RKO (cell line): ENCODE results near the gene PGLYRP3.

Experiments
- DNase-seq: peaks from one replicate; pipeline ENCODE4 v3.0.0-alpha.2; 2016; ENCODE audit warnings: low spot score

PGLYRP3 gene, protein sequence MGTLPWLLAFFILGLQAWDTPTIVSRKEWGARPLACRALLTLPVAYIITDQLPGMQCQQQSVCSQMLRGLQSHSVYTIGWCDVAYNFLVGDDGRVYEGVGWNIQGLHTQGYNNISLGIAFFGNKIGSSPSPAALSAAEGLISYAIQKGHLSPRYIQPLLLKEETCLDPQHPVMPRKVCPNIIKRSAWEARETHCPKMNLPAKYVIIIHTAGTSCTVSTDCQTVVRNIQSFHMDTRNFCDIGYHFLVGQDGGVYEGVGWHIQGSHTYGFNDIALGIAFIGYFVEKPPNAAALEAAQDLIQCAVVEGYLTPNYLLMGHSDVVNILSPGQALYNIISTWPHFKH

DNA sequence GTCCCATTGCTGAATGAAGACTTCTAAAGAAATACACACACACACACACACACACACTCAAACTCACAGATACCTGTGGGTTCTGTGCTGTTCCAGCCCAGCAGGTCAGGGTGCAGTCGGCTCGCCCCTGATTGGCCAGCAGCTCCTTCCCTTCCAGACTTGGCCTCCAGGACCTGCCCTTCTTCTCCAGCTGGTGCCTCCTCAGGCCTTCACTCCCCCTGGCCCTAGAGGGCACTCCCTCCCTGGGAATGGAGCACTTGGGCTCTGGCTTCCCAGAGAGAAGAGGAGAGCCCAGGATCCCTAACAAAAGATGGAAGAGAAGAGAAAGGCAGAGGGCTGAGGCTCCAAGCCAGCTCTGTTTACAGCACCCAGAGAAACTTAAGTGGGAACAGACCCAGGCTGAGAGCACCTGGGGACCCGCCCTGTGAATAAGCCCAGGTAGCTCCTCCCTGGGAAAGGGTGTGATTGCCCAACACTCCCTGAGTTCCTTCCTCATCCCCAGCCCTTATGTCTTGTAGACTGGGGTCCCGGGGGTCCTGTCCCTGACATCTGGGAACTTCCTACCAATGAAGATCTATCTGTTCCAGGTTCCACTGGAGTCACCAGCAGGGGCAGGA, at the start of gene PGLYRP3:
PGLYRP3 (minus strand) TSS at position 383 of the 617 bp plus-strand sequence. CDS start 2,287 bp downstream, outside the sequence.
- DNase-seq = no peak

DNA sequence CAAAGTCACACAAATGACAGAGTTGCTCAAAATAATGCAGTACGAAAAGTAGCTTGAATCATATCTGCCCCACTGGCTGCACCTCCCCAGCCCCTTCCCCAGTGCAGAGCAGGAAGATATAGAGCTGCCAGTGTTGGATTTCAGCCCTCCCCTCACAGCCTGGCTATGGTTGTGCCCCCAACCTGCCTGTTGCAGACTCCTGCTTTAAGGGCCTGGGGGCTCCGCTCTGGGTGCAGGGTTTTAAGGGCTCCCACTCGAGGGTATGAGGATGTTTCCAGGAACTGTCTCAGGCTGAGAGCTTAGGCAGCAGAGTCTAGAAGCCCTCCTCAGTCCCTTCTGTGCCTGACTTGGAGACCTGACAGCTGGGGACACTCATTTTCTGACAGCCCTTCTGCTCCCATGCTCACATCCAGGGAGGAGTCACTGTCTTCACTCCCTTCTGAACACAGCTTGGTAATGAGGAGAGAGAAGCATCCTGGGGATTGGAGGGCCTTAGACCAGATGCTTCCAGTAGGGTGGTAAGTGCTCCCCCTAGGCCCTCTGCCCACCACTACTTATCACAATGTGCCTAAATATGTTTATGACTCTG, 49.5 kb upstream of the PGLYRP3 start:
- no peak for DNase-seq

DNA sequence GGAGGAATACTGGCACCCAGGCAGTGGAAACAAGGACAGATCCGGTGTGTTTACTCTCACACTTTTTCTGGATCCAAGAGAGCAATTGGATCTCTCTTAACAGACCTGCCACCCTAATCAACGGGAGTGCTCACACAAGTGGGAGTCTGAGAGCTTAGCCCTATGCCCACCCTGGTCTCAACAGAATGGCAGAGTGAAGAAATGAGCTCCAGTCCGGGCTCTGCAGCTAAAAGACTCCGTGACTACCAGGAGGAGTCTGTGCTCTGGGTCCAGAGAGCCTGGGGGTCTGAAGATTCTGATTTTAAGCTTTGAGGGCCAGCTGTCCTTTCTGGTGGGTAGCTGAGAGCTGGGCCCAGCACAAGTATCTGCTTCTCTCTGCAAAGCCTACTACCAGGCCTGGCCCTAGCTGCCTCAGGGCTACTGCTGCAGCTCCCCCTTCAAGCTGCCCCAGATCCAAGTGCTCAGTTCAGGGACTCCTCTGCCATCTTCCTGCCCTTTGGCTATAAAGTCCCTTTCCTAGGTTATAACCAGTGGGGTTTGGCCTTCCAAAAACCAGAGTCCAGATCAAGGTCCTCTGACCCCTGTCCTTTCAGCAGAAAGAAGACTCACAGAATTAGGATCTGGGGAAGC, 48.8 kb upstream of the PGLYRP3 start:
- DNase-seq = no peak

DNA sequence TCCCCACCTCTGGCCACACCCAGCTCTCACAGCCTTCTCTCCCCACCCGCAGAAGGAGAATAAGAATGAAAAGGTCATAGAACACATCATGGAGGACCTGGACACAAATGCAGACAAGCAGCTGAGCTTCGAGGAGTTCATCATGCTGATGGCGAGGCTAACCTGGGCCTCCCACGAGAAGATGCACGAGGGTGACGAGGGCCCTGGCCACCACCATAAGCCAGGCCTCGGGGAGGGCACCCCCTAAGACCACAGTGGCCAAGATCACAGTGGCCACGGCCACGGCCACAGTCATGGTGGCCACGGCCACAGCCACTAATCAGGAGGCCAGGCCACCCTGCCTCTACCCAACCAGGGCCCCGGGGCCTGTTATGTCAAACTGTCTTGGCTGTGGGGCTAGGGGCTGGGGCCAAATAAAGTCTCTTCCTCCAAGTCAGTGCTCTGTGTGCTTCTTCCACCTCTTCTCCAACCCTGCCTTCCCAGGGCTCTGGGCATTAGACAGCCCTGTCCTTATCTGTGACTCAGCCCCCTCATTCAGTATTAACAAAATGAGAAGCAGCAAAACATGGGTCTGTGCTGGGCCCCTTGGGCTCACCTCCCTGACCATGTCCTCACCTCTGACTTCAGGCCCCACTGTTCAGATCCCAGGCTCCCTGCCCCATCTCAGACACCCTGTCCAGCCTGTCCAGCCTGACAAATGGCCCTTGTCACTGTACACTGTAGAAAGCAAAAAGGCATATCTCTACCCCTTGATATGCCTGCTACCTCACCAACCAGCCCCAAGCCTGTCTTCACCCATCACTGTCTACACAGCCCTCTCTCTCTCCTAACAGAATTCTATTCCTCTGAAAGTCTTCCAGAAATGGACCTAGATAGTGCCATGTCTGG, 48.1 kb upstream of the PGLYRP3 start:
- DNase-seq = no peak

DNA sequence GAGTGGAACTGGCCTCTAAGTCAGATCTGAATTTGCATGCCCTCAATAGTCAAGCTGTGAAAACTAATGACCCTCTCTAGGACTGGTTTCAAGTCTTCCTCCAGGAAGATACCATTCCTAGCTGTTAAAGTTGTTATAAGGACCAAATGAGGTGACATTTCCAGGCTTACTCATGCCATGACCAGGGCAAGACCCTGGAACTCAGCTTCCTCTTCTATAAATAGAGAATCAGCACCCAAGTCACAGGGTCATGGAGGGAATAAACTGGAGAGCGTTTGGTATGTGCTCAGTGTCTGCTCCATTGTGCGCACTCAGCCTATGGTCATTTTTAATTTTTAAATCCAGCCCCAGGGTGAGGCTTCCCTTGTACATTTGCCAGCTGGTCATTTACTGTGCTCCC, 47.4 kb upstream of the PGLYRP3 start:
- no peak for DNase-seq

DNA sequence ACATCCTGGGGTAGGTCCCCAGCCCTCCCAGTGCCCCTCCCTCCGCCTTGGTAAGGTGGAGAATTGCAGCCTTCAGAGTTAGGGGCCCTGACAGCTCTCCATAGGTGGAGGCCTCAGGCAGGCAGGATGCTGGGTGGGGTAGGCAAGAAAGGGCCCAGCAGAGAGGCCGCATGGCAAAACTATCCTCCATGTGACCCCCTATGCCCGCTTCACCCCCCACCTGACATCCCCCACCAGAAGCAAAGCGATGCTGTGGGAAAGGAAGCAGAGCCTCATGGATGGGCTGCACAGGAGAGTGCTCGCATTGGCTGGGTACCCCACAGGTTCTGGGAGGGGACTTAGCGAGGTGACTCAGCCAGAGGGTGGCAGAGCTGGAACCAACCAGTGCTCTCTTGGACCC, 46.5 kb upstream of the PGLYRP3 start:
- no peak for DNase-seq

DNA sequence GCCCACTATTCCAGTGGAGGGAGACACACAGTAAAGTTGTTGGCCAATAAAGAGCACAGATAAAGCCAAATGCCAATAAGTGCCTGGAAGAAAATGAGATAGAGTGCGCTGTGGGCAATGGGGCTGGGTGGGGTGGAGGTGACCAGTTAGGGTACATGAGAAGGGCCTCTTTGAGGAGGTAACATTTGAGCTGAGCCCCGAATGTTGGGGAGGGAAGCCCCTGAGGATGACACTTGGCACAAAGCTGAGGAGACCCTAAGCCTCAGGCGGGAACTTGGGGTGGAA, 45.9 kb upstream of the PGLYRP3 start:
- DNase-seq = no peak

DNA sequence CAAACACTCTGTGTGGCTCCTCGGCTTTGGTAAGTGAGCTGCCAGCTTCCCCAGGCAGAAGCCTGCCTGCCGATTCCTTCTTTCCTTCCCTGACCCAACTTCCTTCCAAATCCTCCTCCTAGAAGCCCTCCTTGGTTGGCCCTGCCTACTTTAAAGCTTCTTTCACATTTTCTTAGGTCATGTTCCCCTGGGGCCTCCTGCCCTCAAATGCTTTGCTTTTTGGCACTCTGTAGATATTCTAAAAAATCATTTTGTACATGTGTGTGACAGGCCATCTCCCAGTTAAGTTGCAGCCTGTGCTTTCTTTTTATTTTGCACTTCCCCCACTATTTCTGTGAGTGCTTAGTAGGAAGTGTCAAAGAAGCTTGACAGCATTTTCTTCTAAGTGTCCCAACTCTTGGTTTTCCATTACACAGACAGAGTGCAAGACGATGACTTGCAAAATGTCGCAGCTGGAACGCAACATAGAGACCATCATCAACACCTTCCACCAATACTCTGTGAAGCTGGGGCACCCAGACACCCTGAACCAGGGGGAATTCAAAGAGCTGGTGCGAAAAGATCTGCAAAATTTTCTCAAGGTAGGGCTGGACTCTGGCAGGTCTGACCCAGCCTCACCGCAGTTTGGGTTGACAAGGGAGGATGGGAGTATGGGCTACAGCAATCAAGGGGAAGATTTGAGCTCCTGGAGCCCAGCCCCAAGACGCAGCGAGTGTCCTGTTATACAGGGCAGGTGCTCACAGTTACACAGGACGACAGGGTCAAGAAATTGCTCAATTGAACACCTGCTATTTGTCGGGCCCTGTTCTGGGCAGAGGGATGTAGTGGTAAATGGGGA, 45.3 kb upstream of the PGLYRP3 start, which contains the start of gene S100A9:
S100A9 (plus strand) TSS at position 2 of the 838 bp plus-strand sequence; CDS start at position 432, 430 bp downstream.
- no peak for DNase-seq

DNA sequence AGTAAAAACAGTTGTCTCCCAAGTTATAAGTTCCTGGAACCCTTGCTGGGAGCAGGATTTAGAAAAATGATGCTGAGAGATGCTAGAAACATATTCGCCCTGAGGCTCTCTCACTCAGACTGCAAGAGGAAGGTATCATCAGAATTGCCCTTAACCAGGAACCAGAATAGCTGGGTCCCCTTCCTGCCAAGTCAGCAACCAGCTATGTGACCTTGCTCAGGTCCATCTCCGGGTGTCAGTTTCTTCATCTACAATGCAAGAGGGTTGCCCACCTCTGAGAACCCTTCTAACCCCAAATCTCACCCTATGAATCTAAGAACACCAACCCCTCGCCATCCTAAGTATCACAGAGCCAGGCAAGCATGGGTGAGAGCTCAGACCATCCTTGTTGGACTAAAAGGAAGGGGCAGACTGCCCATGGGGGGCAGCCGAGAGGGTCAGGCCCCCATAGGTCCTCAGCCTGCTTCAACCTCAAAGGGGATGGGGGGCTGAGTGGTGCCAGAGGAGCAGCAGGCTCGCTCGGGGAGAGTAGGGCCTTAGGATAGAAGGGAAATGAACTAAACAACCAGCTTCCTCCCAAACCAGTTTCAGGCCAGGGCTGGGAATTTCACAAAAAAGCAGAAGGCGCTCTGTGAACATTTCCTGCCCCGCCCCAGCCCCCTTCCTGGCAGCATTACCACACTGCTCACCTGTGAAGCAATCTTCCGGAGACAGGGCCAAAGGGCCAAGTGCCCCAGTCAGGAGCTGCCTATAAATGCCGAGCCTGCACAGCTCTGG, 44.5 kb upstream of the PGLYRP3 start:
- DNase-seq = no peak

DNA sequence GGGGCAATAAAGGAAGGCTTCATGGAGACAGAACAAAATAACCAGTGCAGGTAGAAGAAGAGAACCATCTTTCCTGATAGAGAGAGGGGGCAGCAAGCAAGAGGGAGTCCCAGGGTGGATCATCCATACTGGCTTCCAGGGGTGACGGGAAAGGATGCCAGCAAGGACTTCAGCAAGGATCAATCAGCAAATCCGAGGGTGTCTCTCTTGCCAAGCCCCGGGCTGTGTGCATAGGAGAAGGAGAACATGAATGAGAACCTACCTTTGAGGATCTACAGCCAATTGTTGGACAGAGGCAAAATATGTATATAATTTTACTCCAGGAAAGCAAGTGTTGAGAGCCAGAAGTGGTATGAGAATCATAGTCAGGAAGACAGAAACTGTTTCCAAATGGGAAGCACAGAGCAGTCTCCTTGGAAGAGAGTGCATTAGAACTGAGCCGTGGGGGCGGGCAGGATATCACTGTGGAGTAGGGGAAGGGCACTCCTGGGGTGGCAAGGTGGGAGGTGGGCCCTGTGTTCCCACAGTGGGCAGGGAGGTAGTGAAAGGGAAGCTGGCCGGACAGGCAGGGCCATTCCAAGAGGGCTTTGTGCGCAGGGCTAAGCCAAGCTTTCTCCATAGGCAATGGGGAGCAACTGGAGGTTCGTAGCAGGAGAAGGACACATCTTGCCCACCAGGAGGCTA, 43.8 kb upstream of the PGLYRP3 start:
- DNase-seq = no peak

DNA sequence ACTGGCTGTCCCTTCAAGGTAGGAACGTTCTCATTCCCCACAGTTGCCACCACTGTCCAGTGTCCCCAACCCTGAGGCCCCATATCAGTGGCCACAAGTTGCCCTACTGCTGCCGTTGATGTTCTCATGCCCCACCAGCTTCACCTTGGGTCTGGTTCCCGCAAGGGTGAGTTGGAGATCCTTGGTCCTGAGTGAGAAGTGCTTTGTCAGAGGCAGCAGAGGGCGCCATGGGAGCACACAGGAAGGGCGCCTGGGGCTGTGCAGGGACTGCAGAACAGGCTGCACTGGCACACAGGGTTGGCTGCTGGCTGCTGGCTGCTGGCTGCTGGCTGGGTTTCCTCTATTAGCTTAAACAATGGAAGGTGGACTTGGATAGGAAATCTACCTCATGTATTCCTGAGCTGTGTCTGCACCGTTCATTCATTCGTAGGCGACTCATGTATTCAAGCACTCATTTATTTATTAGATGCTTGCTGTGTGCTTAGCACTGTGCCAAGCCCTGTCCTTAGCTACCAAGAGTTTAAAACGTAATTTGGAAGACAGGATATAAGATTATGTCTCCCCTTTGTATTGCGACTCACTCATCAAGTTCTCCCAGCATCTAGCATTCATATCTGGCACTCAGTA, 42.8 kb upstream of the PGLYRP3 start:
- peak; percentile 67 for DNase-seq

DNA sequence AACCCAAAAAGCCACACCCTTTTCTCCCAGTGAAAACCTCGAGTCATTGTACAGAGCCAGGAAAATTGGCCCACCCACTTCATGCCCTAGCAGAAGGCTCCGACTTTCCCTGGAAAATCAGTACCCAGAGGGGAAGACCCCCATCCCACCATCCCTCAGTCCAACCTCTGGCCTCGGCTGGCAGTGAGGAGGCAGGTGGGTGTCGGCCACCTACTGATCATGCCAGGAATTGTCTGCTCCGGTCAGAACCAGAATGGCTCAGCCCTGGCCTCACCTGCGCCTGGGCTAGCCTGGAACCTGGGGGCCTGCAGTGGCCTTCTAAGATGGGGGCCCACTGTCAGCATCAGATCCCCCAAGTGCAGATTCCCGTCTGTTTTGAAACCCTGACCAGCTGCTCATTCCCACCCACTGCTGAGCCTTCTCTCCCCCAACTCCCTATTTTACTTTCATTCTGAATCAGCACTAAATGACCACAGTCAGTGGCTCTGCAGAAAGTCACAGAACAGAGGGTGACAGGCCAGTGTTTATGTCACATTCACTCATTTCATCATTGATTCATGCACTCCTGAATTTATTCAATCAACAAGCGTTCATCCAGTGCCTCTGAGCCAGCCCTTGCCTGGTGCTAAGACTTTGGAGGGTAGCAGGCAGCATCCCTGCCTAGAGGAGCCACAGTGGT, 41.9 kb upstream of the PGLYRP3 start:
- no peak for DNase-seq

DNA sequence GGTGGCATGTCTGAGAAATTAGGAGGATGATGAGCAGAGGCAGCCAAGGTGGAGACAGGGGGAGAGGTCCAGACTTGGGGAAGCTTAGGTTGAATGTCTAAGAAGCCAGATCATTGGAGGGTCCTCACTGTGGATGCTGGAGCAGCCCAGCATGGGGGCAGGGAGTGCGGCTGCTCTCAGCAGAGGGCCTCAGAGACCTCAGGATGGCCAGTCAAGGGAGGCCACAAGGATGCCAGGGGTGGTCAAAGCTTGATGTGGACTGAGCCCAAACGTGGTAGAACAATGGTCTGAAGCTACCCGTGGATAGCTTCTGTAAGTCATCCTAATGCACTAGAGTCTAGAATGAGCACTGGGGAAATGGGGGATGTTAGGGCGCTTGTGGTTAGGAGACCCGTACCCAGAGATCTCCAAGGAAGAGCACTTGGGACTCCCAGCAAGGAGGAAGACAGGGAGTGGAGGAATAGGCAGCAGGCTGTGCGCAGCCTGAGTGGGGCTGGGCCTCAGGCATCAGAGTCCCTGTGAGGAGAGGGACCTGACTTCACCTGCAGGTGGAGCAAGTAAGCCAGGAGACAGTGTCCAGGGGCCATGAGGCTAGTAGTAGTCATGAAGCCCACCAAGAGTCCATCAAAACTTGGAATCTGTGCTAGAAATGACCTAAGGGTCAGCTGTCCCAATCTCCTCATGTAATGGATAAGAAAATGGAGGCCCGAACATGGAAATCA, 40.6 kb upstream of the PGLYRP3 start:
- DNase-seq = peak; percentile 5

DNA sequence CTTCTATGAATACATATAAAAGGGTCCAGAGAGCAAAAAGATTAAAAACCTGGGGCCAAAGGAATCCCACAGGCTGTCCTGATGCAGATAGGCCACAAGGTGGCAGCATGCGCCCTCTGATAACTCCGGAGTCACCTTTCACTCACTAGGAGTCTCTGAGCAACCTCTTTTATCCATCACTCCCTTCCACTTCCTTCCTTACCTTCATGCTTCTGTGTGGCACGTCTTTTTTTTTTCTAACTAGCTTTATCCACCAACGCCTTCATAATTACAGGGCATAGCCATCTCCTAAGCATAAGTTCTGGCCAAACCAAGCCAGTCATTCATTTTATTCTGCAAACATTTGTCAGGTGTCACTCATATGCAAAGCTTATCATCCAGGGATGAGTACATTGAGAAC, 39.8 kb upstream of the PGLYRP3 start:
- DNase-seq = peak; percentile 77

DNA sequence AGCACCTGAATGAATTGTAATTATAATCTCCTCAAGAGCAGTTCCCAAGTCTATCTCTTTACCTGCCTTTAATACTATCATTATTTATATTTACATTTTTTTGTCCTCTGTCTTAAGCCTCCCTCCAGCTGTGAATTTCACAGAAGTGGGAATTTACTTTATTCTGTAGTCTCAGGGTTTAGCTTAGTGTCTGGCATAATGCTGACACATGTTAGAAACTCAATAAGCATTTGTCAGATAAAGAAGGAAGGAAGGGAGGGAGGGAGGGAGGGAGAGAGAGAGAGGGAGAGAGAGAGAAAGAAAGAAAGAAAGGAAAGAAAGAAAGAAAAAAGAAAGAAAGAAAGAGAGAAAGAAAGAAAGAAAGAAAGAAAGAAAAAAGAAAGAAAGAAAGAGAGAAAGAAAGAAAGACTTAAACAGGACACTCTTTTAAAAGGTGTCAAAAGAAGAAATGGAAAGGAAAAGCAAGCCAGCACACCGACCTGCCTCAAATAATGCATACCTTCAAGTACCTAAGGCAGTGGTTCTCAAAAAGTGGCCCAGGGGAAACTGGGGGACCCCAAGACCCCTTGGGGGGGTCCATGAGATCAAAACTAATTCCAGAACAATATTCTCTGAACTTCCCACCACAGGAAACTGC, 37.7 kb upstream of the PGLYRP3 start:
- no peak for DNase-seq

DNA sequence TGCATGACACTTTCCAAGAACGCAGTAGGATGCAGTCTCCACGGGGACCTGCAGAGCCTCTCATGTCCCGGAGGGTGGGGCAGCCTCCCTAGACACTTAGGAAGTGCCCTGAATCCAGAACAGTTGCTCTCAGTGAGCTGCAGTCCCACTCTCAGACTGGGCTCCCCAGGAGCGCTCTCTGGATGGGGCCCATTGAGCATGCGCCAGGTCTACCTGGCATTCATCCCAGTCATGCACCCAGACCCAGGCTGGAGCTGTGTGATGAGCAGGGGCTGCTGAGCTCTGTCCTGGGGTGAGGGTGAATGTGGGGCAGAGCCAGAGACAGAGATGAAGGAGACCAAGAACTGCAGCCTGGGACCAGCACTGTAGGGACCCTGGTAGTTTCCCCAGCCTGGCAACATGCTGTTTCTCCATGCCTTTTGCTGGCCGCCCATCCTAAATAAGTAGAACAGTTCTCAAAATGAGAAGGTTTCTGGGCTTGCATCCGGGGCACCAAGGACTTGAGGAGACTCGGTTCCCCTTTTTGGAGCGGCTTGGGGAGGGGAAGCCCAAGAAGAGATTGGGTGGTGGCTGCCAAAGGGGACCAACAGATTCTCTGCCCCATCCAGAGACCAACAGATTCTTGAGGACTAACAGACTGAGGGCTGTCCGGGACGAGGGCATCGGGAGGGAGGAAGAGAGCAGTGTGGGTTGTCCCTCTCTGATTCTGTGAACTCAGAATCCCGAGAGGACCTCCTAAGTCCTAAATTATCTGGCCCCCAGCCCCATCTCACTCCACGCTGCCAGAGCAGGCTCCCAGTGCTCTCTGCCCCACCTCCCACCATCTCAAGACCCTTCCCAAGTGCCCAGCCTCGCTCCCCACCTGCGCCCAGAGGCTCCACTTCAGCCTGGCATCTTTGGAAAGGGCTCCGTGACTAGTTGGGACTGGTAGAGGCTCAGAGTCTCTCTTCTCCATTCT, 36.9 kb upstream of the PGLYRP3 start:
- no peak for DNase-seq
